ENCODE results near the gene NEB. TPM values are rescaled to one million over a fixed set of nuclear protein-coding genes. Genes with fewer than 3 reads are reported as not detected.
"Not testable (repeated sequence)": the region's sequence is repeated elsewhere in the genome, so short reads cannot be mapped to it uniquely, and the experiment has no call there.

NEB gene
- total RNA-seq, 1 donor: under 0.01 TPM

DNA sequence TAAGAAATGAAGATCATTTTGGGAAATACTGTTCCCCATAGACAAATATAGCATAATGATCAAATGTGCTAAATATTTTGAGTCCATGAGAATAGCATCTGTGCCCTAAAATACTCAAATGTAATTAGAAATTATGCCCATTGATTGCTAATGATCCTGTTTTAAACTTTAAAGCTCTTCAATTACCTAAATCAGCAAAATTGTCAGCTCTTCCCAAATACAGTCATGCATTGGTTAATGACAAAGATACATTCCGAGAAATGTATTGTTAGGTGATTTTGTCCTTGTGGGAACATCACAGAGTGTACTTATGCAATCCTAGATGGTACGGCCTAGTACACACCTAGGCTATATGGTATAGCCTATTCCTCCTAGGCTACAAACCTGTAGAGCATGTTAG lies 89.7 kb downstream of the NEB start:
- H3K4me3 ChIP-seq (ENCODE audit: low read depth, low read length): no peak overlapping the region
- no peak for DNase-seq (ENCODE audit: low read depth)
- TF ChIP-seq, protein P1, sequence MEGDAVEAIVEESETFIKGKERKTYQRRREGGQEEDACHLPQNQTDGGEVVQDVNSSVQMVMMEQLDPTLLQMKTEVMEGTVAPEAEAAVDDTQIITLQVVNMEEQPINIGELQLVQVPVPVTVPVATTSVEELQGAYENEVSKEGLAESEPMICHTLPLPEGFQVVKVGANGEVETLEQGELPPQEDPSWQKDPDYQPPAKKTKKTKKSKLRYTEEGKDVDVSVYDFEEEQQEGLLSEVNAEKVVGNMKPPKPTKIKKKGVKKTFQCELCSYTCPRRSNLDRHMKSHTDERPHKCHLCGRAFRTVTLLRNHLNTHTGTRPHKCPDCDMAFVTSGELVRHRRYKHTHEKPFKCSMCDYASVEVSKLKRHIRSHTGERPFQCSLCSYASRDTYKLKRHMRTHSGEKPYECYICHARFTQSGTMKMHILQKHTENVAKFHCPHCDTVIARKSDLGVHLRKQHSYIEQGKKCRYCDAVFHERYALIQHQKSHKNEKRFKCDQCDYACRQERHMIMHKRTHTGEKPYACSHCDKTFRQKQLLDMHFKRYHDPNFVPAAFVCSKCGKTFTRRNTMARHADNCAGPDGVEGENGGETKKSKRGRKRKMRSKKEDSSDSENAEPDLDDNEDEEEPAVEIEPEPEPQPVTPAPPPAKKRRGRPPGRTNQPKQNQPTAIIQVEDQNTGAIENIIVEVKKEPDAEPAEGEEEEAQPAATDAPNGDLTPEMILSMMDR (IDR thresholded peaks at IDR 0.05; ENCODE audit: insufficient read depth, low read depth, low read length): no peak

DNA sequence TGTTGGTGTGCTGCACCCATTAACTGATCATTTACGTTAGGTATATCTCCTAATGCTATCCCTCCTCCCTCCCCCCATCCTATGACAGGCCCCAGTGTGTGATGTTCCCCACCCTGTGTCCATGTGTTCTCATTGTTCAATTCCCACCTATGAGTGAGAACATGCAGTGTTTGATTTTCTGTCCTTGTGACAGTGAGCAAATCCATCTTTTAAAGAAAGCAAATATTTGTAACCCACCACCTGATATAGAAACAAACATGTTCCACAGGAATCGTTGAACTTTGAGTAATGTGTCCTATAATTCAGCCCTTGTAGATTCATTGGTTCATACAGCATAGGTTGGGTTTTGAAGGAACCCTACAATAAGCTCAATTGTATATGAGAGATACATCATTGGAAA lies 92.4 kb downstream of the NEB start:
- not testable (repeated sequence) for DNase-seq (ENCODE audit: low read depth); H3K4me3 ChIP-seq (ENCODE audit: low read depth, low read length)

DNA sequence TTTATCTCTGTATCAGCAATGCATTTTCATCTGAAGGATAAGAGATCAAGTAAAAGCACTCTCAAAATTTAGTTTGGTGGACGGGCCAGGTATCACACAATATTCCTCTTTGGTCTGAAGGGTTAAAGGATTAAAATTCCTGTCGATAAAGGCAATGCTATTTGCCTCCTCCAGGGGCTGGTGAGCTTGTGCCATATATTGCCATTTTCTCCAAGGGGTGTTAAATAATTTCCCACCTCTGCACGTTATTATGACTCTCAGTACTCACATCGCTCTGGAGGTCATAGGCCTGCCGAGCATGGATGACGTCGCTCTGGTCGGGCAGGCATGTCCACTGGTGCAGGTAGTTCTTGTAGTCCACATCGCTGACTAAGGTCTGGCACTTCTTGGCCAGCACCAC lies 94.2 kb downstream of the NEB start:
- no peak for DNase-seq (ENCODE audit: low read depth)
- H3K4me3 ChIP-seq (ENCODE audit: low read depth, low read length): no peak overlapping the region
- TF ChIP-seq, protein P1 (IDR thresholded peaks at IDR 0.05; ENCODE audit: insufficient read depth, low read depth, low read length): no peak

DNA sequence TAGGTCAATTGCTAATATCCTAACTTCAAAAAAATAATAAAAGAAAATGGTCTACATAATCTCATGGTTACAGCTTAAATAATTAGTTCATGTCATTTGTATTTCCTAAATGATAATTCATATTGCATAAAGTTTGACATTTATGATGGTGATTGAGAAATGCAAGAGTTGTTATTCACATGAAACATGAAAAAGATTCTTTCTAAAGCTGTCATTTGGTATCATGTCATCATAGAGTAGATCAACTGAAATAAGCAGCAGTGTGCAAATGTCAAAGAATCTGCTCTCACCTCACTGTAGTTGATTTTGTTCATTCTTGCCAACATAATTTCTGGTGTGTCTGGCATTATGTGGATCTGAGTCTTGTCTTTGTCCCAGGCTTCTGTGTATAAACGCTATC lies 95.3 kb downstream of the NEB start:
- TF ChIP-seq, protein P1 (IDR thresholded peaks at IDR 0.05; ENCODE audit: insufficient read depth, low read depth, low read length): no peak
- no peak for DNase-seq (ENCODE audit: low read depth)
- no peak overlapping the region for H3K4me3 ChIP-seq (ENCODE audit: low read depth, low read length)

DNA sequence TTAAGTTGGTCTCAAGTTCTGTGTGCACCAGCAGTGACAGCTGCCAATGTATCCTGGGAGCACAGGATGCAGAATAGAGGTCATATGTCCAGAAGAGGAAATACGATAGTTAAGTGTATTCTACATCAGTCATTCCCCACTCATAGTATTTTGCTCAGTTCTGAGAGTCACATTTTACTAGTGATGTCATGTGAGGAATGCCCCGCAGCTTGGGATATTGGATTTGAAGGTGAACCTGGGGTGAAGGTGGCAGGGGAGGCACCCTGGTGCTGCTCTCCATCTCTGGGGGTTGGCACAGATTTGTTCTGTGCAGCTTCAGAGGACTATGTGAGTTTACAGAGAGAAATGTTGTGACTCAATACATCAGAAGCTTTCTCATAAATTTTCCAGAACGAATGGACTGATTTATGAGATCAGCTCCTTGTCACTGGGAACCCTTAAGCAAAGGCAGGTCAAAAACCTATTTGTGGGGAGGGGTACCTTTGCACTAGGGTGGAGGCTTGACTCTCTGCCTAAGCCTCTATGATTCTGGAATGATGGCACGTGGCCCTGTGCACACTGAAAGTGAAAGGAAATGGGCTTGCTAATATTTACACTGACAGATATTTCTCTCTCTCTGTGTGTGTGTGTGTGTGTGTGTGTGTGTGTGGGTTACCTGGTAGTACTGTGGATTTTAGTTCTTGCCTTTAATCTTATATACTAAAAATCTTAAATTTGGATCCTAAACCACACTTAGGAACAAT lies 95.9 kb downstream of the NEB start:
- peak; percentile 3 for DNase-seq (ENCODE audit: low read depth)
- TF ChIP-seq, protein P1 (IDR thresholded peaks at IDR 0.05; ENCODE audit: insufficient read depth, low read depth, low read length): no peak
- H3K4me3 ChIP-seq (ENCODE audit: low read depth, low read length): peak overlapping the region; percentile 25

DNA sequence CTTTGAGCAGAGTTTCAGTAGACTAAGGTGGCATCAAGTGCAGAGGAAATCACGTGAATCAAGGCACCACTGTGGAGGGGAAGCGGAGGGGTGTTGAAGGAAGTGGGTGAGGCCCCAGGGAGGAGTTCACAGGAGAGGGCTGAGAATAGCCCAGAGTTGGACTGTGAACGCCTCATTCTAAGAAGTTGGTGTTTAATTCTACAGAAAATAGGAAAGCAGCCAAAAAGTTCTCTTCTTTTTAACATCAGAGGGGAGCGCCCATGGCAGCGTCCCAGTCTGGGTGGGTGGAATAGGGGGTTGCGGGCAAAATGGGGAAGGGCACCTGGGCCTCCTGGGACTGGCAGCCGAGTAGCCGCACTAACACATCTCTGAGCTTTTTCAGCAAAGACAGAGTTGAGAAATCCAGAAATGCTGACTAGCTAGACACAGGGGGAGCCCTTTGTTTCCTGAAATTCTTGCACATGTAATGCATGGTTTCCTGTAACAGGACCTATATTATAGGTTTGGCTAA lies 97.0 kb downstream of the NEB start:
- no peak overlapping the region for H3K4me3 ChIP-seq (ENCODE audit: low read depth, low read length)
- no peak for DNase-seq (ENCODE audit: low read depth)
- TF ChIP-seq, protein P1 (IDR thresholded peaks at IDR 0.05; ENCODE audit: insufficient read depth, low read depth, low read length): no peak

DNA sequence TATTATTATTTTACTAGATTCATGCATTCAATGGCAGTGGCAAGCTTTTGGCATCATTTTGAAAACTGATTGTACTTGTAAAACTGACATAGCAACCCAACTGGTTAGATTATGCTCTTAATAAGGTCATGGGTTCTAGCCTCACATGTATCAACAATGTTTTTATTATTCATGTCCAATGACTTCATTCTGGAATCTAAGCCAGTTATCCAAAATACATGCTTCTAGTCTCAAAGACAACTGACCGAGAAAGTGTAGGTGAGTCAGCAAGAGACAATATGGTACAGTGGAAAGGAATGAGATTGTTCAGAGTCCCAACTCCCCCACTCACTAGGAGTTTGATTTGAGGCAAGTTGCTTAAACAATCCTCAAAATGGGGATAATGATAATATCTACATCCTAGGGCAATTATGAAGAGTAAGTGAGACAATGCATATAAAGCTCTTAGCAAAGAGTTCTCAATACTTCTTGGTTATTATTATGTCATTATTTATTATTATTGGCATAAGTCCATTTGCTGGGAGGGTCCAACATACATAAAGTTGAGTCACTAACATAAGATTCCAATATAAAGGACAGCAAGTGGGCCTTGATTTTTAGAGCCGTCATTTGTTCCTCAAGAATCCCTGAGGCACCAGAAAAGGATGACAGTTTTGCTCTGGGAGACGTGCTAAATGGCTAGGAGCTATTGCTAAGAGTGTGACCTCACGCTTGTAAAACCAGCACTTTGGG lies 99.4 kb downstream of the NEB start:
- H3K4me3 ChIP-seq (ENCODE audit: low read depth, low read length): no peak overlapping the region
- TF ChIP-seq, protein P1 (IDR thresholded peaks at IDR 0.05; ENCODE audit: insufficient read depth, low read depth, low read length): no peak
- DNase-seq (ENCODE audit: low read depth): no peak

Data from fibroblast of villous mesenchyme (primary cell).